GM21528 (cell line): Measurements from ENCODE around the gene GHITM.
A peak's percentile ranks its signal among the peaks of the same experiment; 100 is the strongest.
"Not testable (repeated sequence)": the region's sequence is repeated elsewhere in the genome, so short reads cannot be mapped to it uniquely, and the experiment has no call there.

Source experiments
- ATAC-seq: cut with Tn5 transposase; IDR thresholded peaks from one replicate; pipeline ENCODE4 v1.9.1; 2021; ENCODE audit warnings: mild to moderate bottlenecking, moderate library complexity; ENCODE audit not compliant: unreplicated experiment, low FRiP score

Gene GHITM

GRCh38 chr10:84173501-84173929 lies 34.2 kb downstream of the GHITM start, which contains the start of gene GPR15LG:
GPR15LG (plus strand) TSS chr10:84173801; CDS start chr10:84173852, 51 bp downstream.
- ATAC-seq: peak; percentile 46

GRCh38 chr10:84175436-84175835 lies 36.1 kb downstream of the GHITM start:
- no peak for ATAC-seq

- ATAC-seq: no peak
Measured at GRCh38 chr10:84176351-84176750, 37.0 kb downstream of the GHITM start.

GRCh38 chr10:84176836-84177474 lies 37.6 kb downstream of the GHITM start:
- ATAC-seq: no peak

GRCh38 chr10:84177541-84178141 lies 38.3 kb downstream of the GHITM start:
- peak; percentile 30 for ATAC-seq

GRCh38 chr10:84178160-84178609 lies 38.9 kb downstream of the GHITM start:
- ATAC-seq: no peak

GRCh38 chr10:84179059-84179710 lies 39.9 kb downstream of the GHITM start:
- peak; percentile 93 for ATAC-seq

- ATAC-seq: not testable (repeated sequence)
Measured at GRCh38 chr10:84180386-84180785, 41.1 kb downstream of the GHITM start.

- no peak for ATAC-seq
Measured at GRCh38 chr10:84181631-84182030, 42.3 kb downstream of the GHITM start.

GRCh38 chr10:84184517-84184916 lies 45.2 kb downstream of the GHITM start:
- no peak for ATAC-seq

- no peak for ATAC-seq
Measured at GRCh38 chr10:84185526-84186175, 46.3 kb downstream of the GHITM start.

- ATAC-seq: no peak
Measured at GRCh38 chr10:84188815-84189214, 49.5 kb downstream of the GHITM start.

- ATAC-seq: no peak
Measured at GRCh38 chr10:84190621-84191020, 51.3 kb downstream of the GHITM start.

GRCh38 chr10:84191106-84191505 lies 51.8 kb downstream of the GHITM start:
- ATAC-seq: no peak

GRCh38 chr10:84193327-84193726 lies 54.0 kb downstream of the GHITM start:
- ATAC-seq: no peak

- ATAC-seq: no peak
Measured at GRCh38 chr10:84193846-84194423, 54.6 kb downstream of the GHITM start.

GRCh38 chr10:84194424-84195043 lies 55.2 kb downstream of the GHITM start, which contains the start of gene CDHR1:
CDHR1 (plus strand) TSS chr10:84194537; CDS start chr10:84194761, 224 bp downstream.
- ATAC-seq: peak; percentile 56

- ATAC-seq: no peak
Measured at GRCh38 chr10:84195044-84195830, 55.9 kb downstream of the GHITM start.

- no peak for ATAC-seq
Measured at GRCh38 chr10:84196083-84196482, 56.8 kb downstream of the GHITM start.
